Measurements from ENCODE around the gene PEDS1. TPM values are rescaled to one million over a fixed set of nuclear protein-coding genes. Genes with fewer than 3 reads are reported as not detected.
"Not testable (repeated sequence)": the region's sequence is repeated elsewhere in the genome, so short reads cannot be mapped to it uniquely, and the experiment has no call there.

The PEDS1 gene
- total RNA-seq (10 to 100 TPM in 6 of 7 donors, 1 to 10 TPM in 1; 7.5 to 18.2 (median 12.6) TPM), polyA plus RNA-seq (10 to 100 TPM; 11.6 to 11.7 TPM)
- long read RNA-seq, donor 1, full-length matches to known transcripts = 20 of 35 reads
- long read RNA-seq, donor 1, partial matches to known transcripts = 6 of 35 reads
- long read RNA-seq, donor 1, other reads (novel, unspliced or antisense) = 9 of 35 reads
- long read RNA-seq, donor 2, full-length matches to known transcripts = 5 of 12 reads
- long read RNA-seq, donor 2, partial matches to known transcripts = 7 of 12 reads
- long read RNA-seq, donor 2, other reads (novel, unspliced or antisense) = 0 of 12 reads
- long read RNA-seq, donor 3, full-length matches to known transcripts = 26 of 34 reads
- long read RNA-seq, donor 3, partial matches to known transcripts = 0 of 34 reads
- long read RNA-seq, donor 3, other reads (novel, unspliced or antisense) = 8 of 34 reads

- H3K27me3 ChIP-seq = no peaks in the 10 kb centered on the region
- WGBS, 3 donors = 1 to 4% (median 3%) methylated on average over 44 to 99 of the region's 99 CpGs
- no peaks in the 10 kb centered on the region for H3K9me3 ChIP-seq
- H3K27ac ChIP-seq = peak within 1 kb of the TSS; percentile 13 to 53
- TF ChIP-seq EP300 (IDR thresholded peaks at IDR 0.05) (no peak), CTCF (IDR thresholded peaks at IDR 0.05) (peak in 2 of 3 donors; percentile 14 to 17), POLR2A (IDR thresholded peaks at IDR 0.05) (peak; percentile 65)
- DNase-seq = peak; percentile 90 to 95 (median 93)
- peak within 1 kb of the TSS; percentile 51 for H3K4me3 ChIP-seq
- intact Hi-C loops (cut with DNase I) = loop anchor here in 1 of 4 donors (10.0 kb wide), 1 partner anchor 169 kb away; the partner anchor contains the start of gene SNAI1
- peaks cover 10% of the 10 kb centered on the region for H3K4me1 ChIP-seq (ENCODE audit: insufficient read depth)
- H3K36me3 ChIP-seq = no peaks in the 10 kb centered on the region
These were observed at the start of gene PEDS1 for GRCh38 chr20:50153500-50154377. PEDS1 (minus strand) TSS chr20:50153723; CDS start chr20:50153637, 86 bp downstream.

- Histone ChIP-seq H3K36me3 (no peaks in the 10 kb centered on the region), H3K4me1 (ENCODE audit: insufficient read depth) (peaks cover 8% of the 10 kb centered on the region), H3K27ac (no peak overlapping the region), H3K4me3 (no peak overlapping the region), H3K27me3 (no peaks in the 10 kb centered on the region), H3K9me3 (no peaks in the 10 kb centered on the region)
- 89 to 91% (median 89%) methylated on average over 5 of the region's 5 CpGs for WGBS, 3 donors
- intact Hi-C loops (cut with DNase I) = no loop called here
- TF ChIP-seq POLR2A (IDR thresholded peaks at IDR 0.05) (no peak), EP300 (IDR thresholded peaks at IDR 0.05) (no peak), CTCF (IDR thresholded peaks at IDR 0.05) (no peak)
- no peak for DNase-seq
These were observed 49.2 kb upstream of the PEDS1 start for GRCh38 chr20:50202677-50203076.

- H3K4me1 ChIP-seq (ENCODE audit: insufficient read depth); H3K27me3 ChIP-seq; H3K36me3 ChIP-seq; H3K4me3 ChIP-seq; H3K9me3 ChIP-seq; intact Hi-C loops (cut with DNase I); H3K27ac ChIP-seq; DNase-seq: not testable (repeated sequence)
- WGBS, 3 donors = 95 to 98% (median 95%) methylated on average over 7 of the region's 7 CpGs
These were observed 48.2 kb upstream of the PEDS1 start for GRCh38 chr20:50201710-50202109.

- Histone ChIP-seq H3K4me3 (no peak overlapping the region), H3K36me3 (no peaks in the 10 kb centered on the region), H3K9me3 (no peaks in the 10 kb centered on the region), H3K27me3 (no peaks in the 10 kb centered on the region), H3K4me1 (ENCODE audit: insufficient read depth) (peaks cover 6% of the 10 kb centered on the region), H3K27ac (no peak overlapping the region)
- 81 to 96% (median 95%) methylated on average over 6 of the region's 6 CpGs for WGBS, 3 donors
- TF ChIP-seq POLR2A (IDR thresholded peaks at IDR 0.05) (no peak), CTCF (IDR thresholded peaks at IDR 0.05) (no peak), EP300 (IDR thresholded peaks at IDR 0.05) (no peak)
- peak in 1 of 5 donors; percentile 21 for DNase-seq
- intact Hi-C loops (cut with DNase I) = no loop called here
These were observed 47.1 kb upstream of the PEDS1 start for GRCh38 chr20:50200482-50201104.

All from ovary (tissue), 10 donors.